Effector CD8-positive, alpha-beta T cell (primary cell): Measurements from ENCODE around the gene MPP4.

Experiments
- DNase-seq: peaks from one replicate; lab custom pipeline; 2025; lab: John Stamatoyannopoulos, UW
- total RNA-seq, 4 experiments: gene quantifications; one replicate each; lab custom pipeline; 2026; lab: John Stamatoyannopoulos, UW

MPP4 gene
- 0 to 0.39 (median 0.04) reads per million in 4 experiments for total RNA-seq

GRCh38 chr2:201698588-201699226 lies at the start of gene MPP4:
Gene MPP4, minus strand, starts transcription at chr2:201698644. Its CDS starts 4,690 bp downstream, at chr2:201693954.
- no peak for DNase-seq

- DNase-seq: no peak
Observed at GRCh38 chr2:201746551-201746950, 48.1 kb upstream of the MPP4 start.

GRCh38 chr2:201735486-201735885 lies 37.0 kb upstream of the MPP4 start:
- DNase-seq: no peak

- DNase-seq: no peak
Observed at GRCh38 chr2:201734111-201734510, 35.7 kb upstream of the MPP4 start.

GRCh38 chr2:201733544-201733943 lies 35.1 kb upstream of the MPP4 start:
- no peak for DNase-seq

- DNase-seq: no peak
Observed at GRCh38 chr2:201730651-201731285, 32.3 kb upstream of the MPP4 start.

GRCh38 chr2:201715459-201715858 lies 17.0 kb upstream of the MPP4 start:
- DNase-seq: no peak

GRCh38 chr2:201712726-201713125 lies 14.3 kb upstream of the MPP4 start:
- no peak for DNase-seq

GRCh38 chr2:201709747-201710146 lies 11.3 kb upstream of the MPP4 start:
- DNase-seq: no peak

- no peak for DNase-seq
Observed at GRCh38 chr2:201709049-201709448, 10.6 kb upstream of the MPP4 start.

- DNase-seq: no peak
Observed at GRCh38 chr2:201707753-201708152, 9.3 kb upstream of the MPP4 start.

- DNase-seq: no peak
Observed at GRCh38 chr2:201707142-201707541, 8.7 kb upstream of the MPP4 start.

- no peak for DNase-seq
Observed at GRCh38 chr2:201704536-201704935, 6.1 kb upstream of the MPP4 start.

- DNase-seq: no peak
Observed at GRCh38 chr2:201701646-201702045, 3.2 kb upstream of the MPP4 start.

- DNase-seq: no peak
Observed at GRCh38 chr2:201699416-201699815, 972 bp upstream of the MPP4 start.

GRCh38 chr2:201697899-201698298 lies 545 bp downstream of the MPP4 start:
- DNase-seq: no peak

GRCh38 chr2:201696151-201696659 lies 2.2 kb downstream of the MPP4 start:
- DNase-seq: no peak

GRCh38 chr2:201685156-201685555 lies 13.3 kb downstream of the MPP4 start:
- no peak for DNase-seq

- DNase-seq: no peak
Observed at GRCh38 chr2:201680743-201681142, 17.7 kb downstream of the MPP4 start.

GRCh38 chr2:201678401-201678800 lies 20.0 kb downstream of the MPP4 start:
- no peak for DNase-seq

- DNase-seq: no peak
Observed at GRCh38 chr2:201675454-201675853, 23.0 kb downstream of the MPP4 start.

GRCh38 chr2:201674794-201675193 lies 23.6 kb downstream of the MPP4 start:
- DNase-seq: no peak

- DNase-seq: no peak
Observed at GRCh38 chr2:201674298-201674697, 24.1 kb downstream of the MPP4 start.

- no peak for DNase-seq
Observed at GRCh38 chr2:201673546-201673945, 24.9 kb downstream of the MPP4 start.
